ENCODE data around the gene MACROD1. TPM values are rescaled to one million over a fixed set of nuclear protein-coding genes. Genes with fewer than 3 reads are reported as not detected.

Gene MACROD1
- total and polyA plus RNA-seq, 12 donors = 77.6 to 497 (median 115) TPM

GRCh38 chr11:64032050-64032449, 133.9 kb downstream of the MACROD1 start:
- DNase-seq (no peak), ATAC-seq (no peak)
- no peaks in the 10 kb centered on the region for H3K36me3 ChIP-seq
- no peaks in the 10 kb centered on the region for H3K9me3 ChIP-seq
- H3K27ac ChIP-seq = no peak overlapping the region
- WGBS, 2 donors = 79 to 83% methylated on average over 4 of the region's 4 CpGs
- peaks cover 0 to 42% (median 26%) of the 10 kb centered on the region in 7 donors for H3K27me3 ChIP-seq
- intact Hi-C loops (cut with DNase I) = no loop called here
- no peak for TF ChIP-seq CTCF (IDR thresholded peaks at IDR 0.05)
- peaks cover 6 to 33% (median 22%) of the 10 kb centered on the region in 9 donors for H3K4me1 ChIP-seq
- H3K4me3 ChIP-seq = no peak overlapping the region

- ATAC-seq = no peak
- intact Hi-C loops (cut with DNase I) = no loop called here
- Histone ChIP-seq H3K36me3 (no peaks in the 10 kb centered on the region), H3K4me3 (no peak overlapping the region), H3K27ac (no peak overlapping the region), H3K27me3 (peaks cover 0 to 31% (median 16%) of the 10 kb centered on the region in 7 donors), H3K9me3 (no peaks in the 10 kb centered on the region), H3K4me1 (peaks cover under 1 to 23% (median 12%) of the 10 kb centered on the region in 9 donors)
- DNase-seq = no peak
- 88 to 91% methylated on average over 3 of the region's 3 CpGs for WGBS, 2 donors
- no peak for TF ChIP-seq CTCF (IDR thresholded peaks at IDR 0.05)
Observed at GRCh38 chr11:64031001-64031400, 134.9 kb downstream of the MACROD1 start.

- H3K36me3 ChIP-seq = no peaks in the 10 kb centered on the region
- DNase-seq = no peak
- H3K9me3 ChIP-seq = no peaks in the 10 kb centered on the region
- H3K4me1 ChIP-seq = peaks cover 0 to 16% (median 7%) of the 10 kb centered on the region in 9 donors
- ATAC-seq = no peak
- intact Hi-C loops (cut with DNase I) = no loop called here
- H3K27me3 ChIP-seq = peaks cover 0 to 22% (median 9%) of the 10 kb centered on the region in 7 donors
- WGBS, 2 donors = 75 to 80% methylated on average over 8 of the region's 8 CpGs
- H3K4me3 ChIP-seq = no peak overlapping the region
- no peak for TF ChIP-seq CTCF (IDR thresholded peaks at IDR 0.05)
- no peak overlapping the region for H3K27ac ChIP-seq
Observed at GRCh38 chr11:64029773-64030172, 136.1 kb downstream of the MACROD1 start.

GRCh38 chr11:64028398-64029115, 137.4 kb downstream of the MACROD1 start:
- Histone ChIP-seq H3K9me3 (no peaks in the 10 kb centered on the region), H3K4me3 (peak overlapping the region in 3 of 10 donors; percentile 10 to 14 (median 14))
- no peak for DNase-seq

More at GRCh38 chr11:64028398-64029115, 137.4 kb downstream of the MACROD1 start:
- peaks cover 0 to 22% (median 9%) of the 10 kb centered on the region in 9 donors for H3K4me1 ChIP-seq
- peak in 1 of 8 donors; percentile 17 for ATAC-seq
- no peaks in the 10 kb centered on the region for H3K36me3 ChIP-seq
- 34 to 42% methylated on average over 12 to 22 of the region's 22 CpGs for whole genome bisulfite sequencing, 2 donors
- H3K27ac ChIP-seq = peak overlapping the region in 1 of 10 donors; percentile 44
- no peak for TF ChIP-seq CTCF (IDR thresholded peaks at IDR 0.05)
- intact Hi-C loops (cut with DNase I) = no loop called here
- H3K27me3 ChIP-seq = peaks cover 0 to 10% (median 5%) of the 10 kb centered on the region in 7 donors
